HG03045 (cell line): ENCODE measurements around the gene FLCN.
A peak's percentile ranks its signal among the peaks of the same experiment; 100 is the strongest.

Experiments
- ATAC-seq: cut with Tn5 transposase; IDR thresholded peaks from one replicate; pipeline ENCODE4 v1.9.1; 2021; ENCODE audit warnings: mild to moderate bottlenecking, moderate library complexity; ENCODE audit not compliant: unreplicated experiment

Gene FLCN

GRCh38 chr17:17236295-17237025 lies 508 bp downstream of the FLCN start:
- peak; percentile 18 for ATAC-seq

GRCh38 chr17:17235212-17236174 lies 1.5 kb downstream of the FLCN start:
- no peak for ATAC-seq

GRCh38 chr17:17232303-17232621 lies 4.7 kb downstream of the FLCN start:
- ATAC-seq: no peak

- ATAC-seq: no peak
These were observed 5.2 kb downstream of the FLCN start for GRCh38 chr17:17231621-17232302.

GRCh38 chr17:17229416-17230384 lies 7.3 kb downstream of the FLCN start:
- ATAC-seq: no peak

- no peak for ATAC-seq
These were observed 8.3 kb downstream of the FLCN start for GRCh38 chr17:17228521-17229279.

- ATAC-seq: no peak
These were observed 9.1 kb downstream of the FLCN start for GRCh38 chr17:17227608-17228520.

- ATAC-seq: no peak
These were observed 10.3 kb downstream of the FLCN start for GRCh38 chr17:17226451-17227265.

GRCh38 chr17:17225901-17226300 lies 11.1 kb downstream of the FLCN start:
- ATAC-seq: no peak

GRCh38 chr17:17224137-17224536 lies 12.8 kb downstream of the FLCN start:
- no peak for ATAC-seq

GRCh38 chr17:17223736-17224135 lies 13.2 kb downstream of the FLCN start:
- ATAC-seq: no peak

GRCh38 chr17:17221329-17221728 lies 15.6 kb downstream of the FLCN start:
- no peak for ATAC-seq

- no peak for ATAC-seq
These were observed 16.4 kb downstream of the FLCN start for GRCh38 chr17:17220529-17220928.

- ATAC-seq: no peak
These were observed 19.0 kb downstream of the FLCN start for GRCh38 chr17:17217995-17218394.

- no peak for ATAC-seq
These were observed 20.2 kb downstream of the FLCN start for GRCh38 chr17:17216776-17217175.

GRCh38 chr17:17216236-17216635 lies 20.7 kb downstream of the FLCN start:
- no peak for ATAC-seq

GRCh38 chr17:17215575-17215974 lies 21.4 kb downstream of the FLCN start:
- ATAC-seq: no peak
